K562 (cell line): ENCODE results near the gene IL17RC. TPM values are rescaled to one million over a fixed set of nuclear protein-coding genes. Genes with fewer than 3 reads are reported as not detected.

Experiments
- ATAC-seq: fragments of 200-7000 bp; cut with Tn5 transposase; 3 replicates; pipeline ENCODE4 v1.9.1; 2020; ENCODE audit warnings: moderate library complexity
- BruUV-seq: library from RNA; stranded (reverse); fragments of 400-500 nt; replicated peaks from 2 replicates; lab custom pipeline; 2021; lab: Mats Ljungman, UMichigan
- CTCF ChIA-PET: fragments of 300-600 bp; formaldehyde crosslinking; extraction: SDS; loops from one replicate; lab custom pipeline; 2021; ENCODE audit warnings: low intra/inter-chr PET ratio; lab: Yijun Ruan, JAX
- POLR2A ChIA-PET: fragments of 300-600, 350-650 bp; sonication (Branson Sonifier 250); formaldehyde crosslinking; extraction: SDS; loops from one replicate; lab custom pipeline; 2021; ENCODE audit warnings: antibody characterized with exemption, inconsistent platforms; lab: Yijun Ruan, JAX
- DNase-seq, 4 experiments: peaks; one replicate each; pipeline versions ENCODE4 v3.0.0 to v3.0.0-alpha.2; 2011 to 2018; ENCODE audit warnings: low spot score in 3 of 4, mixed read lengths in 3 of 4; ENCODE audit errors: extremely low read depth in 1 of 4
- FAIRE-seq: peaks from 2 replicates; lab custom pipeline; 2011; peaks lifted over from hg19 to GRCh38; lab: Jason Lieb, UNC
- H2AFZ ChIP-seq: 2 replicates; pipeline ENCODE4 v1.6.0; 2011; ENCODE audit warnings: low read depth, low read length, control low read depth, inconsistent platforms
- H3K27ac ChIP-seq: fragments of 200-600 bp; 3 replicates; pipeline ENCODE4 v1.8.0; 2011; ENCODE audit warnings: low read depth, mild to moderate bottlenecking, control low read depth, inconsistent platforms, low read length, moderate library complexity, mixed read lengths; ENCODE audit errors: extremely low read depth
- H3K27me3 ChIP-seq, 2 experiments: fragments of 300-600 bp in 1 of 2; 2 replicates in 1 of 2; 3 replicates in 1 of 2; pipeline versions ENCODE4 v1.6.0 to v1.8.0; 2011; ENCODE audit warnings: inconsistent platforms in 2 of 2, low read length in 2 of 2, mild to moderate bottlenecking in 1 of 2, mixed read lengths in 1 of 2, moderate library complexity in 1 of 2; ENCODE audit not compliant: control insufficient read depth in 2 of 2, insufficient read depth in 2 of 2
- H3K36me3 ChIP-seq: fragments of 300-600 bp; 3 replicates; pipeline ENCODE4 v1.8.0; 2011; ENCODE audit warnings: mild to moderate bottlenecking, low read length, inconsistent platforms; ENCODE audit not compliant: control insufficient read depth, insufficient read depth
- H3K4me1 ChIP-seq, 2 experiments: fragments of 200-600 bp in 1 of 2; replicated peaks in 1 of 2; 2 replicates in 1 of 2; 3 replicates in 1 of 2; pipeline versions ENCODE4 v1.5.1 to v1.8.0; 2011; ENCODE audit warnings: inconsistent platforms in 2 of 2, low read length in 2 of 2, mild to moderate bottlenecking in 1 of 2, mixed read lengths in 1 of 2, moderate library complexity in 1 of 2; ENCODE audit not compliant: control insufficient read depth in 2 of 2, insufficient read depth in 2 of 2
- H3K4me2 ChIP-seq: 2 replicates; pipeline ENCODE4 v1.6.1; 2011; ENCODE audit warnings: low read length, control low read depth, inconsistent platforms, mixed read lengths; ENCODE audit not compliant: insufficient read depth
- H3K4me3 ChIP-seq: fragments of 200-600 bp; sonication (generic), shearing (Covaris generic); 2 replicates; pipeline ENCODE4 v1.5.1; 2016; ENCODE audit warnings: control low read depth, inconsistent platforms
- H3K79me2 ChIP-seq: fragments of 200-600 bp; 3 replicates; pipeline ENCODE4 v1.8.0; 2011; ENCODE audit warnings: low read length, inconsistent platforms; ENCODE audit not compliant: control insufficient read depth, insufficient read depth
- H3K9ac ChIP-seq, 2 experiments: 2 replicates each; pipeline versions ENCODE4 v1.6.0 to v1.6.1; 2011; ENCODE audit warnings: low read depth in 2 of 2, low read length in 2 of 2, control low read depth in 1 of 2, inconsistent platforms in 1 of 2, mild to moderate bottlenecking in 1 of 2, mixed read lengths in 1 of 2; ENCODE audit not compliant: insufficient read depth in 1 of 2
- H3K9me1 ChIP-seq: one replicate; pipeline ENCODE4 v1.6.0; 2011; ENCODE audit warnings: inconsistent platforms, mild to moderate bottlenecking, low read length, moderate library complexity; ENCODE audit not compliant: control insufficient read depth, insufficient read depth
- H3K9me3 ChIP-seq: replicated peaks from 2 replicates; pipeline ENCODE4 v1.5.1; 2011; ENCODE audit warnings: low read depth, low read length, inconsistent platforms; ENCODE audit not compliant: control insufficient read depth, insufficient read depth
- H4K20me1 ChIP-seq: replicated peaks from 2 replicates; pipeline ENCODE4 v1.6.1; 2011; ENCODE audit warnings: low read length, inconsistent platforms, mixed read lengths; ENCODE audit not compliant: control insufficient read depth, insufficient read depth
- ARID1B ChIP-seq: fragments of 450-650 bp; IDR thresholded peaks from 2 replicates; pipeline ENCODE4 v1.6.1; 2016; ENCODE audit warnings: antibody characterized with exemption, mild to moderate bottlenecking, inconsistent platforms
- ERF ChIP-seq: fragments of 450-650 bp; formaldehyde crosslinking; IDR thresholded peaks from 2 replicates; pipeline ENCODE4 v1.4.0; 2020; ENCODE audit warnings: mild to moderate bottlenecking, mixed read lengths
- FIP1L1 ChIP-seq: fragments of 200-400 bp; formaldehyde crosslinking; IDR thresholded peaks from 2 replicates; pipeline ENCODE4 v1.6.1; 2018; ENCODE audit warnings: mild to moderate bottlenecking, low read depth, low read length; ENCODE audit not compliant: poor library complexity, severe bottlenecking
- KAT7 ChIP-seq: sonication (generic); formaldehyde crosslinking; IDR thresholded peaks from 2 replicates; pipeline ENCODE4 v1.8.0; 2022; ENCODE audit warnings: missing genetic modification reagents, mild to moderate bottlenecking, borderline replicate concordance
- NBN ChIP-seq: fragments of 450-650 bp; IDR thresholded peaks from 2 replicates; pipeline ENCODE4 v1.6.1; 2016; ENCODE audit warnings: low read depth, mild to moderate bottlenecking
- POLR2AphosphoS5 ChIP-seq: IDR thresholded peaks from 2 replicates; pipeline ENCODE4 v1.6.1; 2011; ENCODE audit warnings: mild to moderate bottlenecking, low read depth, low read length, moderate library complexity; ENCODE audit not compliant: control insufficient read depth, insufficient read depth
- RBM25 ChIP-seq: fragments of 200-400 bp; formaldehyde crosslinking; IDR thresholded peaks from 2 replicates; pipeline ENCODE4 v1.6.1; 2018; ENCODE audit warnings: low read length, low read depth, moderate library complexity; ENCODE audit not compliant: severe bottlenecking
- SMARCA4 ChIP-seq: fragments of 450-650 bp; IDR thresholded peaks from 2 replicates; pipeline ENCODE4 v1.6.1; 2016
- STAG1 ChIP-seq: sonication (generic); formaldehyde crosslinking; IDR thresholded peaks from 2 replicates; pipeline ENCODE4 v1.5.0; 2020; ENCODE audit warnings: missing genetic modification reagents, borderline replicate concordance
- TAF1 ChIP-seq: IDR thresholded peaks from 2 replicates; pipeline ENCODE4 v1.6.1; 2011; ENCODE audit warnings: mild to moderate bottlenecking, low read length, moderate library complexity; ENCODE audit not compliant: insufficient read depth, control insufficient read depth, severe bottlenecking; ENCODE audit errors: extremely low read depth
- ZBTB12 ChIP-seq: fragments of 250-450 bp; sonication (Bioruptor Pico); IDR thresholded peaks from 2 replicates; pipeline ENCODE4 v1.4.0; 2020
- ZNF586 ChIP-seq: fragments of 450-650 bp; formaldehyde crosslinking; conservative IDR thresholded peaks from 2 replicates; pipeline ENCODE4 v1.4.0; 2020; ENCODE audit warnings: mild to moderate bottlenecking, moderate library complexity
- WGBS: fragments of 100-300 bp; shearing (Covaris generic); methylation state at CpG from one replicate; pipeline ENCODE4 v1.1.6; 2016; ENCODE audit warnings: low coverage, mixed read lengths; ENCODE audit not compliant: insufficient coverage; ENCODE audit errors: missing lambda C conversion rate; 5-methylcytosine and 5-hydroxymethylcytosine counted together
- in situ Hi-C: fragments of 300-500 bp; cut with MboI; formaldehyde crosslinking; loops from 4 replicates; pipeline ENCODE4 v1.15.0; 2018; ENCODE audit warnings: inconsistent platforms, mixed read lengths
- intact Hi-C: fragments of 100-400 bp; cut with micrococcal nuclease; formaldehyde crosslinking; loops from 2 replicates; pipeline ENCODE4 v1.14.2; 2022
- polyA plus RNA-seq, 8 experiments: library from polyadenylated mRNA; depleted of rRNA in 4 of 8; stranded (reverse) in 5 of 8; unstranded in 3 of 8; fragments of >200 nt; fragmentation: Nextera tagmentation in 2 of 8; fragmentation: Illumina TruSeq in 1 of 8; extraction: Ambion mirVana in 2 of 8; extraction: Trizol in 1 of 8; gene quantifications; 2 replicates each; pipeline versions ENCODE4 v1.2.1 to v1.2.3, GENCODE V29; 2011 to 2014; ENCODE audit warnings: inconsistent platforms in 1 of 8, missing spikeins in 1 of 8
- total RNA-seq, 7 experiments: library from RNA; depleted of rRNA in 6 of 7; stranded (reverse); fragments of >200 nt in 6 of 7; fragmentation: Illumina TruSeq in 2 of 7; extraction: Trizol in 2 of 7; gene quantifications; 2 replicates each; pipeline versions ENCODE4 v1.2.1 to v1.2.3, GENCODE V29; 2011 to 2021; ENCODE audit warnings: low replicate concordance in 1 of 7
- TF ChIP-seq, protein P1 (sequence below): fragments of 250-450 bp; sonication (Bioruptor Pico); IDR thresholded peaks from 2 replicates; pipeline ENCODE4 v1.4.0; 2020; ENCODE audit warnings: borderline replicate concordance
- TF ChIP-seq, protein P2 (sequence below): sonication (generic); formaldehyde crosslinking; IDR thresholded peaks from 2 replicates; pipeline ENCODE4 v1.8.0; 2022; ENCODE audit warnings: missing genetic modification reagents, mild to moderate bottlenecking, moderate library complexity, borderline replicate concordance
- TF ChIP-seq, protein P3 (sequence below): fragments of 250-450 bp; sonication (Bioruptor Pico); IDR thresholded peaks from 2 replicates; pipeline ENCODE4 v1.8.0; 2022; ENCODE audit warnings: moderate library complexity, mild to moderate bottlenecking, inconsistent platforms

The IL17RC gene
- total and polyA plus RNA-seq, 9 of the 15 experiments (the other 6 are each of a cell fraction or from before 2014, with no cell fraction given), result 0.15 to 11.4 (median 7.1) TPM; not detected in 1

DNA sequence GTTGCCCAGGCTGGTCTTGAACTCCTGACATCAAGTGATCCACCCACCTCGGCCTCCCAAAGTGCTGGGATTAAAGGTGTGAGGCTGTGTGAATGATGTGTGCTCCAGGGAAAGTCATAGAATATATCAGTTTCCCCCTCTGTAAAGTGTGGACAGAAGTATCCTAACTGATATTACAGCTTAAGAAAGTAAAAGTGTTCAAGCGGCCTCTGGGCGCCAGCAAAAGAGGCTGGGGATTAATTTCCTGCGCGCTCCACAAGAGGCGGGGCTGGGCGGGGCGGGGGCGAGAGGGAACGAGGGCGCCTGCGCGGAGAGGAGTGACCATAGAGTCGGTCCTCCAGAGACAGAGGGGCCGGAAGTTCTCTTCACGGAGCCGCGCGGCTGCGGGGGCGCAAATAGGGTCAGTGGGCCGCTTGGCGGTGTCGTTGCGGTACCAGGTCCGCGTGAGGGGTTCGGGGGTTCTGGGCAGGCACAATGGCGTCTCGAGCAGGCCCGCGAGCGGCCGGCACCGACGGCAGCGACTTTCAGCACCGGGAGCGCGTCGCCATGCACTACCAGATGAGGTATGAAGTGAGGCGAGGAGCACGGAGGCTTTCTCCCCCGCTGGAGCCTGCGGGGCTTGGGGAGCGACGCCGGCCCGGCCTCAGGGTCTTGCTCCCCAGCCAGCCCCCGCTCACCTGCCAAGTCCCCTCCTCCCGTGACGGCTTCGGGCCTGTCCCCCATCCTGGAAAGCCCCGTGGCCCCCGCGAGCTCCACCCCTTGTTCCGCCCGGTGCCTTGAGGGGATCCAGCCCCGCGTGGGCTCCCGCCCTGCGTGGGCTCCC, 26.4 kb upstream of the IL17RC start, which contains the start of gene JAGN1:
Gene JAGN1, plus strand, starts transcription at position 362 of the 823 bp plus-strand sequence. Its CDS starts 113 bp downstream, at position 475.
- Histone ChIP-seq H3K9me1 (peaks cover 7% of the 10 kb centered on the region), H3K4me2 (peak within 1 kb of the TSS; percentile 91), H2AFZ (peak within 1 kb of the TSS; percentile 97), H3K27me3 (no peaks in the 10 kb centered on the region), H3K79me2 (peaks cover 38% of the 10 kb centered on the region), H3K9me3 (no peaks in the 10 kb centered on the region), H3K4me1 (peaks cover 16 to 17% of the 10 kb centered on the region in 2 experiments), H3K27ac (peak within 1 kb of the TSS; percentile 98), H3K36me3 (peaks cover 32% of the 10 kb centered on the region), H3K4me3 (peak within 1 kb of the TSS; percentile 76), H3K9ac (peak within 1 kb of the TSS; percentile 98 to 100), H4K20me1 (no peaks in the 10 kb centered on the region)
- intact Hi-C loops (no loop called here), in situ Hi-C loops (no loop called here)
- BruUV-seq, result TSS peak; percentile 63
- peak; percentile 87 for ATAC-seq
- peak; percentile 58 for FAIRE-seq
- POLR2A ChIA-PET, result interaction anchor here (0.9 to 3.4 kb wide), 5 partner anchors 10 to 46 kb away, joined by 3 to 33 read pairs (median 7); partner anchors contain the start of genes CIDEC, IL17RE and RPUSD3
- DNase-seq, result peak; percentile 96 to 97 (median 96)
- under 1% methylated on average over 58 of the region's 62 CpGs for WGBS
- CTCF ChIA-PET, result interaction anchor here (1.2 kb wide), 1 partner anchor 137 kb away, joined by 3 read pairs; no protein-coding TSS in a partner anchor
- TF ChIP-seq FIP1L1, result peak; percentile 56
- TF ChIP-seq ZNF586 (CRISPR knock-in tag), result no peak
- TF ChIP-seq NBN, result peak; percentile 23; the same call in 1 of the 2 replicates
- no peak for TF ChIP-seq RBM25
- TF ChIP-seq, protein P1, sequence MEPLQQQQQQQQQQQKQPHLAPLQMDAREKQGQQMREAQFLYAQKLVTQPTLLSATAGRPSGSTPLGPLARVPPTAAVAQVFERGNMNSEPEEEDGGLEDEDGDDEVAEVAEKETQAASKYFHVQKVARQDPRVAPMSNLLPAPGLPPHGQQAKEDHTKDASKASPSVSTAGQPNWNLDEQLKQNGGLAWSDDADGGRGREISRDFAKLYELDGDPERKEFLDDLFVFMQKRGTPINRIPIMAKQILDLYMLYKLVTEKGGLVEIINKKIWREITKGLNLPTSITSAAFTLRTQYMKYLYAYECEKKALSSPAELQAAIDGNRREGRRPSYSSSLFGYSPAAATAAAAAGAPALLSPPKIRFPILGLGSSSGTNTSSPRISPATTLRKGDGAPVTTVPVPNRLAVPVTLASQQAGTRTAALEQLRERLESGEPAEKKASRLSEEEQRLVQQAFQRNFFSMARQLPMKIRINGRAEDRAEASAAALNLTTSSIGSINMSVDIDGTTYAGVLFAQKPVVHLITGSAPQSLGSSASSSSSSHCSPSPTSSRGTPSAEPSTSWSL, result 0 out of 2 replicates have a peak, but pooled peaks have one; percentile 62
- peak; percentile 94 for TF ChIP-seq POLR2AphosphoS5
- TF ChIP-seq TAF1, result peak; percentile 96
- TF ChIP-seq, protein P2, sequence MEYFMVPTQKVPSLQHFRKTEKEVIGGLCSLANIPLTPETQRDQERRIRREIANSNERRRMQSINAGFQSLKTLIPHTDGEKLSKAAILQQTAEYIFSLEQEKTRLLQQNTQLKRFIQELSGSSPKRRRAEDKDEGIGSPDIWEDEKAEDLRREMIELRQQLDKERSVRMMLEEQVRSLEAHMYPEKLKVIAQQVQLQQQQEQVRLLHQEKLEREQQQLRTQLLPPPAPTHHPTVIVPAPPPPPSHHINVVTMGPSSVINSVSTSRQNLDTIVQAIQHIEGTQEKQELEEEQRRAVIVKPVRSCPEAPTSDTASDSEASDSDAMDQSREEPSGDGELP, result peak; percentile 75; the same call in 1 of the 2 replicates
- 0 out of 2 replicates have a peak, but pooled peaks have one; percentile 7 for TF ChIP-seq STAG1 (CRISPR knock-in tag)
- peak; percentile 35; the same call in 1 of the 2 replicates for TF ChIP-seq ARID1B
- TF ChIP-seq SMARCA4, result peak; percentile 18; the same call in 1 of the 2 replicates
- TF ChIP-seq ZBTB12 (CRISPR knock-in tag), result 0 out of 2 replicates have a peak, but pooled peaks have one; percentile 3
- 0 out of 2 replicates have a peak, but pooled peaks have one; percentile 80 for TF ChIP-seq ERF
- TF ChIP-seq, protein P3, sequence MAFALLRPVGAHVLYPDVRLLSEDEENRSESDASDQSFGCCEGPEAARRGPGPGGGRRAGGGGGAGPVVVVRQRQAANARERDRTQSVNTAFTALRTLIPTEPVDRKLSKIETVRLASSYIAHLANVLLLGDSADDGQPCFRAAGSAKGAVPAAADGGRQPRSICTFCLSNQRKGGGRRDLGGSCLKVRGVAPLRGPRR (CRISPR knock-in tag), result no peak; the same call in 1 of the 2 replicates
- TF ChIP-seq KAT7 (CRISPR knock-in tag), result peak; percentile 77
